Keratinocyte (primary cell): ENCODE measurements around the gene OTOR. TPM values are rescaled to one million over a fixed set of nuclear protein-coding genes. Genes with fewer than 3 reads are reported as not detected.

Source experiments
- DNase-seq: peaks from one replicate; pipeline ENCODE4 v3.0.0-alpha.2; 2011; ENCODE audit warnings: low read depth, missing footprints, low spot score
- FAIRE-seq: peaks from 2 replicates; lab custom pipeline; 2011; peaks lifted over from hg19 to GRCh38; lab: Jason Lieb, UNC
- H2AFZ ChIP-seq: 2 replicates; pipeline ENCODE4 v1.6.0; 2012; ENCODE audit warnings: low read length, control low read depth, inconsistent platforms; ENCODE audit not compliant: control insufficient read depth
- H3K27ac ChIP-seq: 2 replicates; pipeline ENCODE4 v1.5.1; 2011; ENCODE audit warnings: low read length; ENCODE audit not compliant: control insufficient read depth, insufficient read depth
- H3K27me3 ChIP-seq: 3 replicates; pipeline ENCODE4 v1.6.0; 2011; ENCODE audit warnings: low read length; ENCODE audit not compliant: control insufficient read depth, insufficient read depth; ENCODE audit errors: extremely low read depth
- H3K36me3 ChIP-seq, 2 experiments: 2 replicates in 1 of 2; 3 replicates in 1 of 2; pipeline ENCODE4 v1.5.1; 2011; ENCODE audit warnings: low read length in 2 of 2, mild to moderate bottlenecking in 1 of 2; ENCODE audit not compliant: control insufficient read depth in 2 of 2, insufficient read depth in 2 of 2; ENCODE audit errors: extremely low read depth in 1 of 2
- H3K4me1 ChIP-seq: 3 replicates; pipeline ENCODE4 v1.5.1; 2011; ENCODE audit warnings: low read length; ENCODE audit not compliant: control insufficient read depth, insufficient read depth; ENCODE audit errors: extremely low read depth
- H3K4me2 ChIP-seq: 3 replicates; pipeline ENCODE4 v1.6.0; 2011; ENCODE audit warnings: low read depth, low read length; ENCODE audit not compliant: control insufficient read depth, insufficient read depth; ENCODE audit errors: extremely low read depth
- H3K4me3 ChIP-seq, 3 experiments: fragments of 200-600 bp in 1 of 3; sonication (generic) in 1 of 3; 2 replicates in 2 of 3; 3 replicates in 1 of 3; pipeline ENCODE4 v1.5.1; 2011 to 2016; ENCODE audit warnings: low read length in 3 of 3, mild to moderate bottlenecking in 3 of 3, control low read depth in 2 of 3, inconsistent platforms in 1 of 3, low read depth in 1 of 3, mixed read lengths in 1 of 3, mixed run types in 1 of 3, moderate library complexity in 1 of 3; ENCODE audit not compliant: control insufficient read depth in 2 of 3, insufficient read depth in 2 of 3; ENCODE audit errors: extremely low read depth in 1 of 3
- H3K79me2 ChIP-seq: 2 replicates; pipeline ENCODE4 v1.6.0; 2012; ENCODE audit warnings: low read length; ENCODE audit not compliant: control insufficient read depth, insufficient read depth
- H3K9ac ChIP-seq: 3 replicates; pipeline ENCODE4 v1.6.0; 2011; ENCODE audit warnings: low read length; ENCODE audit not compliant: control insufficient read depth, insufficient read depth; ENCODE audit errors: extremely low read depth
- H3K9me1 ChIP-seq: 3 replicates; pipeline ENCODE4 v1.6.0; 2011; ENCODE audit warnings: low read length; ENCODE audit not compliant: control insufficient read depth, insufficient read depth; ENCODE audit errors: extremely low read depth
- H3K9me3 ChIP-seq: 2 replicates; pipeline ENCODE4 v1.5.1; 2012; ENCODE audit warnings: low read depth, low read length; ENCODE audit not compliant: control insufficient read depth
- H4K20me1 ChIP-seq: 3 replicates; pipeline ENCODE4 v1.6.0; 2011; ENCODE audit warnings: low read length; ENCODE audit not compliant: control insufficient read depth, insufficient read depth; ENCODE audit errors: extremely low read depth
- EZH2 ChIP-seq: IDR thresholded peaks from one replicate; pipeline ENCODE4 v1.6.1; 2012; ENCODE audit warnings: inconsistent platforms, mild to moderate bottlenecking, low read length, moderate library complexity
- dilution Hi-C: fragments of 300-500 bp; cut with MboI; formaldehyde crosslinking; loops from one replicate; pipeline ENCODE4 v1.7.0; 2020; ENCODE audit warnings: low sequenced_read_pairs; ENCODE audit not compliant: extremely low pct_ligation_motif_present
- polyA plus RNA-seq, 5 experiments: library from polyadenylated mRNA; depleted of rRNA in 3 of 5; stranded (reverse) in 3 of 5; stranded (forward) in 1 of 5; unstranded in 1 of 5; fragments of >200 nt; gene quantifications; 1 replicate in 1 of 5; 2 replicates in 3 of 5; 3 replicates in 1 of 5; pipeline versions ENCODE4 v1.2.1 to v1.2.3, GENCODE V29; 2011 to 2012; ENCODE audit warnings: missing spikeins in 2 of 5, low read depth in 1 of 5, low replicate concordance in 1 of 5
- TF ChIP-seq, protein P1 (sequence below), 3 experiments: IDR thresholded peaks in 1 of 3; conservative IDR thresholded peaks in 1 of 3; optimal IDR thresholded peaks in 1 of 3; 2 replicates in 2 of 3; 3 replicates in 1 of 3; pipeline versions ENCODE3 to v1.5.1; 2011; ENCODE audit warnings: low read length in 3 of 3, mild to moderate bottlenecking in 3 of 3, moderate library complexity in 2 of 3, control low read depth in 1 of 3, inconsistent platforms in 1 of 3; ENCODE audit not compliant: insufficient read depth in 2 of 3; ENCODE audit errors: extremely low read depth in 1 of 3

Gene OTOR
- polyA plus RNA-seq, 1 donor (not counting 4 experiments of a cell fraction or from before 2014, with no cell fraction given), result not detected

DNA sequence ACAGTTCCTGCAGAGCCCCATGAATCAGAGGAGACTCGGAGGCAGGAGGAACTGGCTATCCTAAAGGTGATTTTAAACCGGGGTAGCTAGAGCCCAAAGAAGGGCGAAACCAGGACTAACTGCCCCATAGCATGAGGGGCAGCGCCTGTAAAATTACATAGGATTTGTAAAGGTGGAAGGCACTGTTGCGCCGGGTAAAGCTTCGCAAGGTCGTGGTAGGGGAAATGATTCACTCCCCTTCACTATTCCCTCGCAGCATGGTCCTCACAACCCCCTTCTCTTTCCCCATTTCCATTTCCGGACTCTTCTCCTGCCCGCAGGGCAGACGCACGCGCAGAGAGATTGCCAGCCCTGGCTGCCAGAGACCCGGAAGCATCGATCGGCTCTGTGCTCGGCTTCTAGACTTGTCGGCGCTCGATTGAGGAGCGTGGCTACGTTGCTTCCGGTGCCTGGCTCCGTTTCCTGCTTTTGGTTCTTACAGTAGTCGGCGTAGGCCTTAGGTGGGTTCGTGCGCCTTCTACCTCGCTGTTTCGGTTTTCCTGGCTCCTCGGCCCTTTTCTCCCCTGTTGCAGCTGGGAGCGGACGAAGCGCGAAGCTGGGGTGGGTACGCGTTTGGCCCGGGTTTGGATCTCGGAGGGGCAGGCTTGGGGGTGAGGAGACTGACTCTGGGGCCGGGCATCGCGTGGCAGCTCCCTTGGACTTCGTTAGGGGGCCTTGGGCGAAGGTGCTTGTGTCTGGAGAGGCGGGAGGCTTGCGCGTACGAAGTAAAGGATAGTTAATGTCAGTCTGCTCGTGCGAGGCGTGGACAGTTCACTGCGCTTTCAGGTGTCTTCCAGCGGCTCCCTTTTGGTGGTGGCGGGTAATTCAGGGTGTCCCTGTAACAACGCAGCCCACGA, 18.3 kb upstream of the OTOR start, which contains the start of gene SNRPB2:
TSS of gene SNRPB2 (plus strand) at position 462 of the 896 bp plus-strand sequence. CDS start 1,677 bp downstream, outside the sequence.
- H3K9ac ChIP-seq, result peak within 1 kb of the TSS; percentile 94
- no peaks in the 10 kb centered on the region for H3K9me1 ChIP-seq
- TF ChIP-seq, protein P1, sequence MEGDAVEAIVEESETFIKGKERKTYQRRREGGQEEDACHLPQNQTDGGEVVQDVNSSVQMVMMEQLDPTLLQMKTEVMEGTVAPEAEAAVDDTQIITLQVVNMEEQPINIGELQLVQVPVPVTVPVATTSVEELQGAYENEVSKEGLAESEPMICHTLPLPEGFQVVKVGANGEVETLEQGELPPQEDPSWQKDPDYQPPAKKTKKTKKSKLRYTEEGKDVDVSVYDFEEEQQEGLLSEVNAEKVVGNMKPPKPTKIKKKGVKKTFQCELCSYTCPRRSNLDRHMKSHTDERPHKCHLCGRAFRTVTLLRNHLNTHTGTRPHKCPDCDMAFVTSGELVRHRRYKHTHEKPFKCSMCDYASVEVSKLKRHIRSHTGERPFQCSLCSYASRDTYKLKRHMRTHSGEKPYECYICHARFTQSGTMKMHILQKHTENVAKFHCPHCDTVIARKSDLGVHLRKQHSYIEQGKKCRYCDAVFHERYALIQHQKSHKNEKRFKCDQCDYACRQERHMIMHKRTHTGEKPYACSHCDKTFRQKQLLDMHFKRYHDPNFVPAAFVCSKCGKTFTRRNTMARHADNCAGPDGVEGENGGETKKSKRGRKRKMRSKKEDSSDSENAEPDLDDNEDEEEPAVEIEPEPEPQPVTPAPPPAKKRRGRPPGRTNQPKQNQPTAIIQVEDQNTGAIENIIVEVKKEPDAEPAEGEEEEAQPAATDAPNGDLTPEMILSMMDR (optimal IDR thresholded peaks at IDR 0.05 in 1 of 3, IDR thresholded peaks at IDR 0.05 in 1 of 3, conservative IDR thresholded peaks at IDR 0.05 in 1 of 3; ENCODE audit: extremely low read depth in 1 of 3, insufficient read depth in 2 of 3, low read length in 3 of 3), result no peak
- TF ChIP-seq EZH2, result no peak
- FAIRE-seq (peak; percentile 89), DNase-seq (peak; percentile 53)
- H3K9me3 ChIP-seq, result no peaks in the 10 kb centered on the region
- peak within 1 kb of the TSS; percentile 96 to 99 (median 99) for H3K4me3 ChIP-seq
- H3K27ac ChIP-seq, result peak within 1 kb of the TSS; percentile 84
- peak within 1 kb of the TSS; percentile 98 for H3K4me2 ChIP-seq
- H4K20me1 ChIP-seq, result no peaks in the 10 kb centered on the region
- H3K79me2 ChIP-seq, result peaks cover 45% of the 10 kb centered on the region
- peaks cover 10% of the 10 kb centered on the region for H3K4me1 ChIP-seq
- H2AFZ ChIP-seq, result peak within 1 kb of the TSS; percentile 100
- dilution Hi-C loops, result no loop called here
- H3K27me3 ChIP-seq, result no peaks in the 10 kb centered on the region
- H3K36me3 ChIP-seq, result peaks cover 9 to 15% of the 10 kb centered on the region in 2 experiments

DNA sequence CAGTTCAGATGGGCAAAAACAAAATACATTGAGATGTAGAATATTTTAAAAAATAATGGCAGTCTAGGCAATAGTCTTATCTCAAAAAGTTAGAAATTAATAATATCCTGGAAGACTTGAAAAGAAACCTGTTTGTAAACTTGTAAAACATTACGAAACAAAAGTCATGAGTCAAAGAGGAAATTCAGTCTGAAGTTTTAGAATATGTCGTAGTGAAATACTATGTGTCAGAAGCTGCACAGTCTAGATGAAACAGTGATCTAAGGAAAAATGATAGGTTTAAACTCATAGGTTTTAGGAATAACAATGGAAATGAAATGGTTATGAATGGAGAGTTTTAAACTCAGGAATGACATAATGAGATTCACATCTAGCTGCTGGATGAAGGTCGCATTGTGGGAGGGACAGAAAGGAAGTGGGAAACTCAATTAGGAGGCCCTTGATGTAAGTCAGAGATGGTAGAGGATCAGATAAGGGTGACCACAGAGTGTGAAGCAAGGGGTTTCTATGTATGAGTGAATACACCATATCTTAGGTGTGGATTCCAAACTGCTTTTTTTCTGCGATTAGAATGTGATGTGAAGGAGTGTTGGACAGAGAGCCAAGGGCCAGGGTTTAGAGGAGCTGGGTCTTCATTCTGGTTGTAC, 15.5 kb upstream of the OTOR start:
- H2AFZ ChIP-seq, result no peak overlapping the region
- no peak overlapping the region for H3K9ac ChIP-seq
- dilution Hi-C loops, result no loop called here
- FAIRE-seq (no peak), DNase-seq (no peak)
- no peak for TF ChIP-seq EZH2
- TF ChIP-seq, protein P1 (optimal IDR thresholded peaks at IDR 0.05 in 1 of 3, IDR thresholded peaks at IDR 0.05 in 1 of 3, conservative IDR thresholded peaks at IDR 0.05 in 1 of 3; ENCODE audit: extremely low read depth in 1 of 3, insufficient read depth in 2 of 3, low read length in 3 of 3), result no peak
- no peaks in the 10 kb centered on the region for H3K27me3 ChIP-seq
- H3K4me2 ChIP-seq, result no peak overlapping the region
- H4K20me1 ChIP-seq, result no peaks in the 10 kb centered on the region
- H3K36me3 ChIP-seq, result peaks cover 11 to 22% of the 10 kb centered on the region in 2 experiments
- peaks cover 10% of the 10 kb centered on the region for H3K4me1 ChIP-seq
- no peaks in the 10 kb centered on the region for H3K9me1 ChIP-seq
- H3K9me3 ChIP-seq, result no peaks in the 10 kb centered on the region
- peaks cover 55% of the 10 kb centered on the region for H3K79me2 ChIP-seq
- H3K27ac ChIP-seq, result no peak overlapping the region
- H3K4me3 ChIP-seq, result no peak overlapping the region
